ENCODE measurements around the gene MAP4K1.

Gene MAP4K1

DNA sequence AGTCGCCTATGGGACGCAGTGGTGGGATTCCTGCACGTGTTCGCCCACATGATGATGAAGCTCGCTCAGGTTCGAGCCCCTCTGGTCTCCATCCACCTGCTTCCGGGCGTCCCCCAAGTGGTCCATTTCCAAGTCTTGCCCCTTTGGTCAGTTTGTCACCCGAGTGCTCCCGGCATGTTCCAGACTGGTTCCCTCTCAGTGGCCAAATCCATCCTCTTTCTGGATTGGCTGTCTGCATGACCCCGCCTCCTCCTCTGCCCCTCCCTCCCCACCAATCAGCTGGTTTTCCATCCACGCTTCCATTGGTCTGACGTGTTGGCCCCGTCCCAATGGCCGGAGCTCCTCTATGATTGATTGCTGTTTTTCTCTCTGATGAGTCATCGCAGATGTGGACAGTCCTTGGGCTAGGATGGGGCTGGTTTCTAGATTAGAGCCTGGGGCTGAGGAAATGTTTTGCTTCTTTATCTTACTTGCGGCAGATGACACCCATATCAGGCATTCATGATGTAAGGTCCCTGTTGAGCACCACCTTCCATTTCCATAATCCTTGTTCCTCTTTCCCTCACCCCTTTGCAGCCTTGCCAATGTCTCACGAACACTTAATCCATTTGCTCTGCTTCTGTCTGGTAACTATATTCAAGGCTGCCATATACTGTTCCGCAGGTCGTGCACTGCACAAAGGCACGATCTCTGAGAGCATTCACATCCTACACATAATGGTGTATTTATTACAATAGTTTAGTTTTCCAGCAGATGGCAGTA is 73.8 kb downstream of the MAP4K1 start:
- H3K9me3 ChIP-seq (ENCODE audit: control insufficient read depth, low read length): no peaks in the 10 kb centered on the region
- no peaks in the 10 kb centered on the region for H3K36me3 ChIP-seq (ENCODE audit: control insufficient read depth, insufficient read depth, low read length)
- peaks cover 17% of the 10 kb centered on the region for H3K4me1 ChIP-seq (ENCODE audit: control insufficient read depth, insufficient read depth, low read length)
- H3K4me3 ChIP-seq (ENCODE audit: low read length): no peak overlapping the region
- no peaks in the 10 kb centered on the region for H3K27me3 ChIP-seq (ENCODE audit: control insufficient read depth, insufficient read depth, low read length)
- no peak overlapping the region for H3K9ac ChIP-seq (ENCODE audit: low read length)

DNA sequence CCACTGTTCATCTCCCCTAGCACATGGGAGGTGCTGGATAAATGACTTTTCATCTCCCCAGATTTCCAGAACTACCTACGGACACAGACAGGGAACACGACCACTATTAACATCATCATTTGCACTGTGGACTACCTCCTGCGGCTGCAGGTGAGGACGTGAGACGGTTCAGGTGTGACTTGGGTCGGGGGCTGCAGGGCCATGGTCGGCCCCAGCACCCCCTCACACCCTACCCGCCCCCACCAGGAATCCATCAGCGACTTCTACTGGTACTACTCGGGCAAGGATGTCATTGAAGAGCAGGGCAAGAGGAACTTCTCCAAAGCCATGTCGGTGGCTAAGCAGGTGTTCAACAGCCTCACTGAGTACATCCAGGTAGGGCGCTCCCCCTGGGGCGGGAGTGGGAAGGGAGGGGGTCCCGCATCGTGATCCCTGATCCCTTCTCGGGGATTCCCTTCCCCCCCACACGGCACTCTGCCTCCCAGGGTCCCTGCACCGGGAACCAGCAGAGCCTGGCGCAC is 74.4 kb downstream of the MAP4K1 start:
- Histone ChIP-seq H3K4me1 (ENCODE audit: control insufficient read depth, insufficient read depth, low read length) (peaks cover 20% of the 10 kb centered on the region), H3K27me3 (ENCODE audit: control insufficient read depth, insufficient read depth, low read length) (no peaks in the 10 kb centered on the region), H3K4me3 (ENCODE audit: low read length) (no peak overlapping the region), H3K9me3 (ENCODE audit: control insufficient read depth, low read length) (no peaks in the 10 kb centered on the region), H3K36me3 (ENCODE audit: control insufficient read depth, insufficient read depth, low read length) (no peaks in the 10 kb centered on the region), H3K9ac (ENCODE audit: low read length) (no peak overlapping the region)

DNA sequence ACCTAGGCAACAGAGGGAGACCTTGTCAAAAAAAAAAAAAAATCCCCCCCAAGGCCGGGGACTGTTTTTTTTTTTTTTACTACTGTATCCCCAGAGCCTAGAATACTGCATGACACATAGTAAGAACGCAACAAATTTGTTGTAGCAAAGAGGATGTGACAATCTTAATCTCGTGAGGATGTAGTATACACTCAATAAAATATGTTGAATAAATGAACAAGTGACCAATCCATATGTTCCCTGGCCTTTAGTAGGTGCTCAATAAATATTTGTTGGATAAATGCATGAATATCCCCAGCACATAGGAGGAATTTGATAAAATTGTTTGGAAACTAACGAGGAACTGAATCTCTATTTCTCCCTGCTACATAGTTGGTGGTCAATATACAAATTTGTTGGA is 75.7 kb downstream of the MAP4K1 start:
- Histone ChIP-seq H3K4me3 (ENCODE audit: low read length) (no peak overlapping the region), H3K4me1 (ENCODE audit: control insufficient read depth, insufficient read depth, low read length) (peaks cover 20% of the 10 kb centered on the region), H3K27me3 (ENCODE audit: control insufficient read depth, insufficient read depth, low read length) (no peaks in the 10 kb centered on the region), H3K9ac (ENCODE audit: low read length) (no peak overlapping the region), H3K9me3 (ENCODE audit: control insufficient read depth, low read length) (no peaks in the 10 kb centered on the region), H3K36me3 (ENCODE audit: control insufficient read depth, insufficient read depth, low read length) (no peaks in the 10 kb centered on the region)

DNA sequence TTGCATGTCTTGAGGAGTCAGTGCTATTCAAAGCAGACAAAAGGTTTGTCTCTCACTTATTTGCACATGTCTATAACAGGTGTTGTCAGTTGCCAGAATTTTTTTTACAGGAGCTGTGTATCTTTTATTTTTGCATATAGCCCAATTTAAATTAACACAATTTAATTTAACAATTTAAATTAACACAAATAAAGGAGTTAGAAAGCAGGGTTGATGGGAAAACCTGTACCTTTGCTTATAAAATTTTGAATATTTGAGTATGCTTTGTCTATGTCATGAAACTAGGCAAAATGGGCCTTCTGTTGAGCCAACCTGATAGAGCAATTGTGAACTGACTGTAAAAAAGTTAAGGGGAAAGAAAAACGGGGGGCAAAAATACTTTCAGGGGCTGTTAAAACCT is 78.0 kb downstream of the MAP4K1 start:
- Histone ChIP-seq H3K9me3 (ENCODE audit: control insufficient read depth, low read length) (no peaks in the 10 kb centered on the region), H3K27me3 (ENCODE audit: control insufficient read depth, insufficient read depth, low read length) (no peaks in the 10 kb centered on the region), H3K9ac (ENCODE audit: low read length) (no peak overlapping the region), H3K4me3 (ENCODE audit: low read length) (no peak overlapping the region), H3K36me3 (ENCODE audit: control insufficient read depth, insufficient read depth, low read length) (no peaks in the 10 kb centered on the region), H3K4me1 (ENCODE audit: control insufficient read depth, insufficient read depth, low read length) (peaks cover 18% of the 10 kb centered on the region)

- H3K4me3 ChIP-seq (ENCODE audit: low read length): no peak overlapping the region
- H3K9me3 ChIP-seq (ENCODE audit: control insufficient read depth, low read length): no peaks in the 10 kb centered on the region
- H3K9ac ChIP-seq (ENCODE audit: low read length): no peak overlapping the region
- no peaks in the 10 kb centered on the region for H3K27me3 ChIP-seq (ENCODE audit: control insufficient read depth, insufficient read depth, low read length)
- no peaks in the 10 kb centered on the region for H3K36me3 ChIP-seq (ENCODE audit: control insufficient read depth, insufficient read depth, low read length)
- peaks cover 10% of the 10 kb centered on the region for H3K4me1 ChIP-seq (ENCODE audit: control insufficient read depth, insufficient read depth, low read length)
Measured at GRCh38 chr19:38538793-38539528, 78.8 kb downstream of the MAP4K1 start.

DNA sequence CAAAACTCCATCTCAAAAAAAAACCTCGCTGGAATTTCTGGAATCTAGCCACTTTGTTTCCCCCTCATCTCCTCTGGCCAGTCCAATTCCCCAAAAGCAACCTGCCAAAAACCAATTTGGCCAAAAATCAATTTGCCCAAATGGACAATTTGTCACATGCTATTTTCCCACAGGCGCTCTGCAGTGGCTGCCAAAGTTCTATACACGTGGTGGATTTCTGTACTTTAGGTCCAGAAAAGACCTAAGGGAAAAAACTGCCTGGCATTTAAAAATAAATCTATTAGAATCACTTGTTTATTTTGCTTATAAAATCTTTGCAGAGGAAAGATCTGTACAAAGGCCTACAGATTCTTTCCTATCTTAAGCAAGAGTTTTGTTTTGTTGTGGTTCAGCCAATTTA is 79.4 kb downstream of the MAP4K1 start:
- Histone ChIP-seq H3K36me3 (ENCODE audit: control insufficient read depth, insufficient read depth, low read length) (no peaks in the 10 kb centered on the region), H3K4me3 (ENCODE audit: low read length) (no peak overlapping the region), H3K27me3 (ENCODE audit: control insufficient read depth, insufficient read depth, low read length) (no peaks in the 10 kb centered on the region), H3K9ac (ENCODE audit: low read length) (no peak overlapping the region), H3K9me3 (ENCODE audit: control insufficient read depth, low read length) (no peaks in the 10 kb centered on the region), H3K4me1 (ENCODE audit: control insufficient read depth, insufficient read depth, low read length) (peaks cover 7% of the 10 kb centered on the region)
